B cell (primary cell): ENCODE measurements around the gene RORC. TPM values are rescaled to one million over a fixed set of nuclear protein-coding genes. Genes with fewer than 3 reads are reported as not detected.

ENCODE experiments used
- ATAC-seq: fragments of 200-7000 bp; cut with Tn5 transposase; one replicate; pipeline ENCODE4 v1.10.0; 2021; ENCODE audit warnings: low read depth, mild to moderate bottlenecking, moderate number of reproducible peaks, moderate library complexity
- CTCF ChIA-PET: fragments of 350-600 bp; sonication (Branson Sonifier 250); formaldehyde crosslinking; loops from one replicate; lab custom pipeline; 2021; ENCODE audit warnings: antibody characterized with exemption, inconsistent platforms; lab: Charles Lee
- POLR2A ChIA-PET: fragments of 350-600 bp; sonication (Branson Sonifier 250); formaldehyde crosslinking; loops from one replicate; lab custom pipeline; 2021; ENCODE audit warnings: antibody characterized with exemption; lab: Charles Lee
- DNase-seq: peaks from one replicate; pipeline ENCODE4 v3.0.0; 2013
- H2AFZ ChIP-seq: 2 replicates; pipeline ENCODE4 v1.6.1; 2012; ENCODE audit warnings: mild to moderate bottlenecking, low read depth, low read length; ENCODE audit not compliant: insufficient read depth, poor library complexity, severe bottlenecking
- H3K27ac ChIP-seq, 2 donors: 1 replicate in 1 of 2; 2 replicates in 1 of 2; pipeline ENCODE4 v1.5.1; 2012 to 2013; ENCODE audit warnings: low read length in 2 of 2, mild to moderate bottlenecking in 2 of 2, moderate library complexity in 1 of 2
- H3K27me3 ChIP-seq, 4 experiments: fragments of 200-600 bp in 1 of 4; sonication (generic) in 1 of 4; replicated peaks in 1 of 4; 1 replicate in 2 of 4; 2 replicates in 2 of 4; pipeline versions ENCODE4 v1.6.1 to v1.7.0; 2013 to 2016; ENCODE audit warnings: low read length in 3 of 4, mild to moderate bottlenecking in 2 of 4, mixed read lengths in 1 of 4, moderate library complexity in 1 of 4; ENCODE audit not compliant: insufficient read depth in 4 of 4, control insufficient read depth in 3 of 4; ENCODE audit errors: control extremely low read depth in 1 of 4
- H3K36me3 ChIP-seq, 2 experiments: replicated peaks in 1 of 2; 1 replicate in 1 of 2; 2 replicates in 1 of 2; pipeline versions ENCODE4 v1.6.1 to v1.7.1; 2013; ENCODE audit warnings: low read length in 1 of 2; ENCODE audit not compliant: insufficient read depth in 2 of 2, control insufficient read depth in 1 of 2; ENCODE audit errors: control extremely low read depth in 1 of 2, extremely low read depth in 1 of 2
- H3K4me1 ChIP-seq, 2 donors: fragments of 200-600 bp in 1 of 2; sonication (generic) in 1 of 2; 1 replicate in 1 of 2; 2 replicates in 1 of 2; pipeline versions ENCODE4 v1.5.1 to v1.6.1; 2013 to 2017; ENCODE audit warnings: low read length in 2 of 2; ENCODE audit not compliant: control insufficient read depth in 2 of 2, insufficient read depth in 2 of 2
- H3K4me2 ChIP-seq: replicated peaks from 2 replicates; pipeline ENCODE3; 2012; ENCODE audit warnings: mild to moderate bottlenecking, low read depth, low read length; ENCODE audit not compliant: poor library complexity, severe bottlenecking
- H3K4me3 ChIP-seq, 5 experiments: fragments of 200-600 bp in 1 of 5; sonication (generic) in 1 of 5; 1 replicate in 3 of 5; 2 replicates in 2 of 5; pipeline versions ENCODE4 v1.5.1 to v1.7.0; 2011 to 2016; ENCODE audit warnings: low read length in 4 of 5, mild to moderate bottlenecking in 4 of 5, low read depth in 2 of 5, control low read depth in 1 of 5, moderate library complexity in 1 of 5; ENCODE audit not compliant: insufficient read depth in 1 of 5; ENCODE audit errors: control extremely low read depth in 1 of 5, extremely low read depth in 1 of 5
- H3K79me2 ChIP-seq: fragments of 200-600 bp; sonication (generic); one replicate; pipeline ENCODE4 v1.6.0; 2016; ENCODE audit warnings: low read length; ENCODE audit not compliant: control insufficient read depth, insufficient read depth
- H3K9ac ChIP-seq: fragments of 200-600 bp; sonication (generic); 2 replicates; pipeline ENCODE4 v1.6.1; 2017; ENCODE audit warnings: mild to moderate bottlenecking, low read length, moderate library complexity
- H3K9me3 ChIP-seq, 3 donors: one replicate each; pipeline versions ENCODE4 v1.6.1 to v1.7.1; 2013; ENCODE audit warnings: low read length in 2 of 3; ENCODE audit not compliant: control insufficient read depth in 2 of 3, insufficient read depth in 1 of 3; ENCODE audit errors: control extremely low read depth in 1 of 3
- H4K20me1 ChIP-seq: 2 replicates; pipeline ENCODE4 v1.6.0; 2012; ENCODE audit warnings: mild to moderate bottlenecking, low read length; ENCODE audit not compliant: insufficient read depth, control insufficient read depth, poor library complexity, severe bottlenecking
- H3K27ac Mint-ChIP-seq: one replicate; pipeline ENCODE4 v1.8.0; 2021; ENCODE audit warnings: mixed read lengths
- H3K27me3 Mint-ChIP-seq: one replicate; pipeline ENCODE4 v1.8.0; 2021; ENCODE audit warnings: mixed read lengths
- H3K4me1 Mint-ChIP-seq: one replicate; pipeline ENCODE4 v1.8.0; 2021; ENCODE audit warnings: mixed read lengths
- H3K4me3 Mint-ChIP-seq: one replicate; pipeline ENCODE4 v1.8.0; 2021; ENCODE audit warnings: mixed read lengths
- H3K9me3 Mint-ChIP-seq: one replicate; pipeline ENCODE4 v1.8.0; 2022; ENCODE audit warnings: mixed read lengths; ENCODE audit not compliant: insufficient read depth
- EZH2 ChIP-seq: IDR thresholded peaks from 2 replicates; pipeline ENCODE4 v1.6.1; 2012; ENCODE audit warnings: borderline replicate concordance, low read depth, mild to moderate bottlenecking, moderate library complexity, low read length; ENCODE audit not compliant: insufficient read depth, poor library complexity, severe bottlenecking
- WGBS: methylation state at CpG from one replicate; pipeline ENCODE4 v1.1.5; 2013; ENCODE audit warnings: missing lambda C conversion rate; ENCODE audit not compliant: insufficient coverage; 5-methylcytosine and 5-hydroxymethylcytosine counted together
- intact Hi-C: fragments of 100-400 bp; cut with micrococcal nuclease; formaldehyde crosslinking; loops from one replicate; pipeline ENCODE4 v1.10.0; 2022
- polyA plus RNA-seq: library from polyadenylated mRNA; depleted of rRNA; stranded (reverse); fragments of >200 nt; gene quantifications from 2 replicates; pipeline ENCODE4 v1.2.3, GENCODE V29; 2012
- total RNA-seq, 2 donors: library from RNA; stranded (reverse); fragments of 120-200 nt in 1 of 2; gene quantifications; 1 replicate in 1 of 2; 2 replicates in 1 of 2; pipeline versions ENCODE4 v1.2.3 to v1.2.4, GENCODE V29; 2013 to 2022
- TF ChIP-seq, protein P1 (sequence below): fragments of 200-600 bp; IDR thresholded peaks from one replicate; pipeline ENCODE4 v1.8.0; 2022; ENCODE audit warnings: antibody characterized with exemption, mild to moderate bottlenecking

The RORC gene
- total and polyA plus RNA-seq, 2 donors (not counting 1 experiment from before 2014, with no cell fraction given): 0.15 TPM; not detected in 1

- Histone ChIP-seq H3K79me2 (no peaks in the 10 kb centered on the region), H3K9ac (no peak overlapping the region), H3K27ac (no peak overlapping the region), H3K36me3 (no peaks in the 10 kb centered on the region), H3K27me3 (peaks cover 0 to 15% (median 0%) of the 10 kb centered on the region in 4 experiments), H2AFZ (no peak overlapping the region), H3K9me3 (no peaks in the 10 kb centered on the region), H3K4me1 (peaks cover 0 to 5% of the 10 kb centered on the region in 2 donors), H4K20me1 (no peaks in the 10 kb centered on the region), H3K4me2 (no peak overlapping the region), H3K4me3 (no peak overlapping the region)
- POLR2A ChIA-PET: no interaction called here
- Mint-ChIP-seq H3K27me3 (peaks cover 27% of the 10 kb centered on the region), H3K27ac (no peak overlapping the region), H3K9me3 (no peaks in the 10 kb centered on the region), H3K4me1 (peaks cover 2% of the 10 kb centered on the region), H3K4me3 (no peak overlapping the region)
- CTCF ChIA-PET: no interaction called here
- no peak for ATAC-seq
- TF ChIP-seq, protein P1, sequence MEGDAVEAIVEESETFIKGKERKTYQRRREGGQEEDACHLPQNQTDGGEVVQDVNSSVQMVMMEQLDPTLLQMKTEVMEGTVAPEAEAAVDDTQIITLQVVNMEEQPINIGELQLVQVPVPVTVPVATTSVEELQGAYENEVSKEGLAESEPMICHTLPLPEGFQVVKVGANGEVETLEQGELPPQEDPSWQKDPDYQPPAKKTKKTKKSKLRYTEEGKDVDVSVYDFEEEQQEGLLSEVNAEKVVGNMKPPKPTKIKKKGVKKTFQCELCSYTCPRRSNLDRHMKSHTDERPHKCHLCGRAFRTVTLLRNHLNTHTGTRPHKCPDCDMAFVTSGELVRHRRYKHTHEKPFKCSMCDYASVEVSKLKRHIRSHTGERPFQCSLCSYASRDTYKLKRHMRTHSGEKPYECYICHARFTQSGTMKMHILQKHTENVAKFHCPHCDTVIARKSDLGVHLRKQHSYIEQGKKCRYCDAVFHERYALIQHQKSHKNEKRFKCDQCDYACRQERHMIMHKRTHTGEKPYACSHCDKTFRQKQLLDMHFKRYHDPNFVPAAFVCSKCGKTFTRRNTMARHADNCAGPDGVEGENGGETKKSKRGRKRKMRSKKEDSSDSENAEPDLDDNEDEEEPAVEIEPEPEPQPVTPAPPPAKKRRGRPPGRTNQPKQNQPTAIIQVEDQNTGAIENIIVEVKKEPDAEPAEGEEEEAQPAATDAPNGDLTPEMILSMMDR: no peak
- no peak for TF ChIP-seq EZH2
- 18% methylated on average over 3 of the region's 7 CpGs for WGBS
- intact Hi-C loops: no loop called here
- no peak for DNase-seq
These were observed 14.3 kb downstream of the RORC start for GRCh38 chr1:151817353-151817730.

- Histone ChIP-seq H3K79me2 (no peaks in the 10 kb centered on the region), H4K20me1 (no peaks in the 10 kb centered on the region), H2AFZ (no peak overlapping the region), H3K4me3 (no peak overlapping the region), H3K9me3 (no peaks in the 10 kb centered on the region), H3K4me2 (no peak overlapping the region), H3K9ac (no peak overlapping the region), H3K27ac (no peak overlapping the region), H3K4me1 (peaks cover 0 to 5% of the 10 kb centered on the region in 2 donors), H3K27me3 (peaks cover 0 to 15% (median 0%) of the 10 kb centered on the region in 4 experiments), H3K36me3 (no peaks in the 10 kb centered on the region)
- no peak for ATAC-seq
- Mint-ChIP-seq H3K27me3 (peaks cover 27% of the 10 kb centered on the region), H3K4me1 (peaks cover 2% of the 10 kb centered on the region), H3K27ac (no peak overlapping the region), H3K9me3 (no peaks in the 10 kb centered on the region), H3K4me3 (no peak overlapping the region)
- no peak for DNase-seq
- CTCF ChIA-PET: no interaction called here
- intact Hi-C loops: no loop called here
- WGBS: 99% methylated on average over 13 of the region's 26 CpGs
- POLR2A ChIA-PET: no interaction called here
- TF ChIP-seq EZH2: no peak
- TF ChIP-seq, protein P1: no peak
These were observed 14.9 kb downstream of the RORC start for GRCh38 chr1:151816548-151817352.
